Urinary bladder (tissue), 4 donors: Measurements from ENCODE around the gene CACHD1. TPM values are rescaled to one million over a fixed set of nuclear protein-coding genes. Genes with fewer than 3 reads are reported as not detected.

Experiments used
- DNase-seq: peaks from one replicate; pipeline ENCODE4 v3.0.0-alpha.2; 2015; ENCODE audit errors: extremely low spot score
- H3K27ac ChIP-seq: one replicate; pipeline ENCODE4 v1.5.1; 2013; ENCODE audit warnings: low read depth, mild to moderate bottlenecking, moderate library complexity
- H3K36me3 ChIP-seq: one replicate; pipeline ENCODE4 v1.6.1; 2013; ENCODE audit warnings: mild to moderate bottlenecking, moderate library complexity; ENCODE audit not compliant: insufficient read depth
- H3K4me1 ChIP-seq: one replicate; pipeline ENCODE4 v1.6.1; 2013; ENCODE audit warnings: mild to moderate bottlenecking, moderate library complexity; ENCODE audit not compliant: insufficient read depth
- H3K4me3 ChIP-seq: one replicate; pipeline ENCODE4 v1.5.1; 2013; ENCODE audit warnings: low read depth, low read length
- WGBS: extraction: QIAGEN DNeasy Blood & Tissue Kit; methylation state at CpG from one replicate; pipeline ENCODE4 v1.1.7; 2013; 5-methylcytosine and 5-hydroxymethylcytosine counted together
- polyA plus RNA-seq: library from polyadenylated mRNA; stranded (reverse); fragments of 200-250 nt; gene quantifications from one replicate; pipeline ENCODE4 v1.2.3, GENCODE V29; 2013
- total RNA-seq: library from RNA; depleted of rRNA; stranded (reverse); fragments of >200 nt; gene quantifications from one replicate; pipeline ENCODE4 v1.2.3, GENCODE V29; 2014
- donor health status: healthy with polysubstance abuse.
- donor health status: healthy.

The CACHD1 gene
- total and polyA plus RNA-seq, 2 donors, result 7.5 to 22.3 TPM

- H3K4me1 ChIP-seq, result no peaks in the 10 kb centered on the region
- 56% methylated on average over 4 of the region's 4 CpGs for WGBS
- no peaks in the 10 kb centered on the region for H3K36me3 ChIP-seq
- no peak for DNase-seq
- H3K4me3 ChIP-seq, result no peak overlapping the region
- H3K27ac ChIP-seq, result no peak overlapping the region
Observed at GRCh38 chr1:64569411-64569810, 99.5 kb downstream of the CACHD1 start.

- Histone ChIP-seq H3K4me1 (no peaks in the 10 kb centered on the region), H3K4me3 (no peak overlapping the region), H3K36me3 (no peaks in the 10 kb centered on the region), H3K27ac (no peak overlapping the region)
- WGBS, result 88% methylated on average over 6 of the region's 6 CpGs
- DNase-seq, result no peak
Observed at GRCh38 chr1:64570267-64570855, 100.4 kb downstream of the CACHD1 start.

GRCh38 chr1:64572222-64572900, 102.4 kb downstream of the CACHD1 start:
- 68% methylated on average over 5 of the region's 5 CpGs for WGBS
- no peak for DNase-seq
- Histone ChIP-seq H3K27ac (no peak overlapping the region), H3K4me3 (no peak overlapping the region), H3K36me3 (no peaks in the 10 kb centered on the region), H3K4me1 (no peaks in the 10 kb centered on the region)

- DNase-seq, result no peak
- Histone ChIP-seq H3K4me3 (no peak overlapping the region), H3K4me1 (no peaks in the 10 kb centered on the region), H3K36me3 (no peaks in the 10 kb centered on the region), H3K27ac (no peak overlapping the region)
- WGBS, result 95% methylated on average over 3 of the region's 3 CpGs
Observed at GRCh38 chr1:64574301-64574700, 104.4 kb downstream of the CACHD1 start.

- 75% methylated on average over 11 of the region's 11 CpGs for WGBS
- no peak overlapping the region for H3K4me3 ChIP-seq
- H3K36me3 ChIP-seq, result no peaks in the 10 kb centered on the region
- no peak overlapping the region for H3K27ac ChIP-seq
- no peaks in the 10 kb centered on the region for H3K4me1 ChIP-seq
- DNase-seq, result no peak
Observed at GRCh38 chr1:64575881-64576676, 106.2 kb downstream of the CACHD1 start.

- no peak overlapping the region for H3K27ac ChIP-seq
- WGBS, result 77% methylated on average over 3 of the region's 3 CpGs
- no peak overlapping the region for H3K4me3 ChIP-seq
- DNase-seq, result no peak
- no peaks in the 10 kb centered on the region for H3K4me1 ChIP-seq
- H3K36me3 ChIP-seq, result no peaks in the 10 kb centered on the region
Observed at GRCh38 chr1:64578270-64578973, 108.5 kb downstream of the CACHD1 start.

- Histone ChIP-seq H3K4me1 (no peaks in the 10 kb centered on the region), H3K27ac (no peak overlapping the region), H3K4me3 (no peak overlapping the region), H3K36me3 (no peaks in the 10 kb centered on the region)
- DNase-seq, result no peak
- 80% methylated on average over 5 of the region's 5 CpGs for WGBS
Observed at GRCh38 chr1:64579767-64580166, 109.8 kb downstream of the CACHD1 start.

GRCh38 chr1:64581135-64581842, 111.4 kb downstream of the CACHD1 start:
- no peaks in the 10 kb centered on the region for H3K4me1 ChIP-seq
- H3K27ac ChIP-seq, result no peak overlapping the region
- 86% methylated on average over 3 of the region's 3 CpGs for WGBS
- H3K4me3 ChIP-seq, result no peak overlapping the region
- DNase-seq, result no peak
- no peaks in the 10 kb centered on the region for H3K36me3 ChIP-seq

- no peaks in the 10 kb centered on the region for H3K36me3 ChIP-seq
- 80% methylated on average over 4 of the region's 4 CpGs for WGBS
- H3K4me3 ChIP-seq, result no peak overlapping the region
- no peak overlapping the region for H3K27ac ChIP-seq
- no peaks in the 10 kb centered on the region for H3K4me1 ChIP-seq
- DNase-seq, result no peak
Observed at GRCh38 chr1:64581843-64582185, 111.9 kb downstream of the CACHD1 start.

- no peak overlapping the region for H3K27ac ChIP-seq
- DNase-seq, result no peak
- no peaks in the 10 kb centered on the region for H3K36me3 ChIP-seq
- H3K4me1 ChIP-seq, result no peaks in the 10 kb centered on the region
- 97% methylated on average over 1 of the region's 1 CpG for WGBS
- H3K4me3 ChIP-seq, result no peak overlapping the region
Observed at GRCh38 chr1:64584479-64584878, 114.5 kb downstream of the CACHD1 start.

GRCh38 chr1:64588876-64589275, 118.9 kb downstream of the CACHD1 start:
- Histone ChIP-seq H3K4me1 (no peaks in the 10 kb centered on the region), H3K27ac (no peak overlapping the region), H3K36me3 (no peaks in the 10 kb centered on the region), H3K4me3 (no peak overlapping the region)
- no peak for DNase-seq

GRCh38 chr1:64590316-64590715, 120.4 kb downstream of the CACHD1 start:
- H3K27ac ChIP-seq, result no peak overlapping the region
- no peak for DNase-seq
- H3K4me1 ChIP-seq, result no peaks in the 10 kb centered on the region
- H3K36me3 ChIP-seq, result no peaks in the 10 kb centered on the region
- 80% methylated on average over 1 of the region's 1 CpG for WGBS
- no peak overlapping the region for H3K4me3 ChIP-seq

- WGBS, result 81% methylated on average over 4 of the region's 4 CpGs
- no peak overlapping the region for H3K27ac ChIP-seq
Observed at GRCh38 chr1:64594446-64594845, 124.5 kb downstream of the CACHD1 start.

More at GRCh38 chr1:64594446-64594845, 124.5 kb downstream of the CACHD1 start:
- Histone ChIP-seq H3K36me3 (no peaks in the 10 kb centered on the region), H3K4me1 (peaks cover 1% of the 10 kb centered on the region), H3K4me3 (no peak overlapping the region)
- no peak for DNase-seq
